ENCODE data around the gene YJEFN3.

DNA sequence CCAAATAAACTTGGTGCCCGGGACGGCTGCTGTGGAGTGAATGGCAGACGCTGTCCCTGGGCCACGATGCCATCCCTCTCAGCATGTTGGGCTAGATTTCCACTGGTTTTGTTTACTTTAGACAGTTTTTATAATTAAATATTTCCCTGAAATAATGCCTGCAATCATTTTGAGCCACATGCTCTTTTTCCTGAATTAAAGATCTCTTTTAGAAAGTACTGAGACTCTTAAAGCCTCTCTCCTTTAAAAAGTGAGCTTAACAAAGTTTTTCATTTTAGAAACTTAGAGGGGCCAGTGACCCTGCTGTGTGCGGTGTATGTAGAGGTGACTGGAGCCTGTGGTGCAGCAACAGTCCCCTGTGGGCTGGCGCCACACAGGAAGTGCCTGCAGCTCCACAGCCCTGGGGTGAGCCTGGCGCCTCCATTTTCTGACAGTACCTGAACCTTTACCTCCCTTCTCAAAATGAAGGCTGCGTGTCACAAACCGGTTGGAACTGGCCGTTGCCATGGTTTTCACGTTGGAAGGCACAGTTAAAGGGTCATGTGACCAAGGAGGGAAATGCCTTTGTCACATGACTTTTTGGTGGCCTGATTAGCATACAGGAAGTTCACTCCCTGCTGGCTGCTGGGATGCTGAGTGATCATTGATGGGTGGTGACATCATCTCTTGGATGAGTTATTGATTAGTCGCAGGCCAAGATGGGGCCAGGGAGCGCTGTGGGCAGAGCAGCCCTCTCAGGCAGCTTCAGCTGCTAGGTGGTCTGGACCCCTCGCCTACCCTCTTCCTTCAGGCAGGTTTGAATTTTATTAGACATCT is 39.6 kb upstream of the YJEFN3 start:
- TF ChIP-seq ZNF24 (tag by site-specific recombination; IDR thresholded peaks at IDR 0.05): no peak
- TF ChIP-seq, protein P1, sequence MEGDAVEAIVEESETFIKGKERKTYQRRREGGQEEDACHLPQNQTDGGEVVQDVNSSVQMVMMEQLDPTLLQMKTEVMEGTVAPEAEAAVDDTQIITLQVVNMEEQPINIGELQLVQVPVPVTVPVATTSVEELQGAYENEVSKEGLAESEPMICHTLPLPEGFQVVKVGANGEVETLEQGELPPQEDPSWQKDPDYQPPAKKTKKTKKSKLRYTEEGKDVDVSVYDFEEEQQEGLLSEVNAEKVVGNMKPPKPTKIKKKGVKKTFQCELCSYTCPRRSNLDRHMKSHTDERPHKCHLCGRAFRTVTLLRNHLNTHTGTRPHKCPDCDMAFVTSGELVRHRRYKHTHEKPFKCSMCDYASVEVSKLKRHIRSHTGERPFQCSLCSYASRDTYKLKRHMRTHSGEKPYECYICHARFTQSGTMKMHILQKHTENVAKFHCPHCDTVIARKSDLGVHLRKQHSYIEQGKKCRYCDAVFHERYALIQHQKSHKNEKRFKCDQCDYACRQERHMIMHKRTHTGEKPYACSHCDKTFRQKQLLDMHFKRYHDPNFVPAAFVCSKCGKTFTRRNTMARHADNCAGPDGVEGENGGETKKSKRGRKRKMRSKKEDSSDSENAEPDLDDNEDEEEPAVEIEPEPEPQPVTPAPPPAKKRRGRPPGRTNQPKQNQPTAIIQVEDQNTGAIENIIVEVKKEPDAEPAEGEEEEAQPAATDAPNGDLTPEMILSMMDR (tag by site-specific recombination; IDR thresholded peaks at IDR 0.05): no peak
- TF ChIP-seq, protein P2, sequence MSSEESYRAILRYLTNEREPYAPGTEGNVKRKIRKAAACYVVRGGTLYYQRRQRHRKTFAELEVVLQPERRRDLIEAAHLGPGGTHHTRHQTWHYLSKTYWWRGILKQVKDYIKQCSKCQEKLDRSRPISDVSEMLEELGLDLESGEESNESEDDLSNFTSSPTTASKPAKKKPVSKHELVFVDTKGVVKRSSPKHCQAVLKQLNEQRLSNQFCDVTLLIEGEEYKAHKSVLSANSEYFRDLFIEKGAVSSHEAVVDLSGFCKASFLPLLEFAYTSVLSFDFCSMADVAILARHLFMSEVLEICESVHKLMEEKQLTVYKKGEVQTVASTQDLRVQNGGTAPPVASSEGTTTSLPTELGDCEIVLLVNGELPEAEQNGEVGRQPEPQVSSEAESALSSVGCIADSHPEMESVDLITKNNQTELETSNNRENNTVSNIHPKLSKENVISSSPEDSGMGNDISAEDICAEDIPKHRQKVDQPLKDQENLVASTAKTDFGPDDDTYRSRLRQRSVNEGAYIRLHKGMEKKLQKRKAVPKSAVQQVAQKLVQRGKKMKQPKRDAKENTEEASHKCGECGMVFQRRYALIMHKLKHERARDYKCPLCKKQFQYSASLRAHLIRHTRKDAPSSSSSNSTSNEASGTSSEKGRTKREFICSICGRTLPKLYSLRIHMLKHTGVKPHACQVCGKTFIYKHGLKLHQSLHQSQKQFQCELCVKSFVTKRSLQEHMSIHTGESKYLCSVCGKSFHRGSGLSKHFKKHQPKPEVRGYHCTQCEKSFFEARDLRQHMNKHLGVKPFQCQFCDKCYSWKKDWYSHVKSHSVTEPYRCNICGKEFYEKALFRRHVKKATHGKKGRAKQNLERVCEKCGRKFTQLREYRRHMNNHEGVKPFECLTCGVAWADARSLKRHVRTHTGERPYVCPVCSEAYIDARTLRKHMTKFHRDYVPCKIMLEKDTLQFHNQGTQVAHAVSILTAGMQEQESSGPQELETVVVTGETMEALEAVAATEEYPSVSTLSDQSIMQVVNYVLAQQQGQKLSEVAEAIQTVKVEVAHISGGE (tag by site-specific recombination; conservative IDR thresholded peaks at IDR 0.05; ENCODE audit: low read depth): no peak
- TF ChIP-seq ZNF138 (tag by site-specific recombination; IDR thresholded peaks at IDR 0.05; ENCODE audit: borderline replicate concordance): no peak
- TF ChIP-seq, protein P3, sequence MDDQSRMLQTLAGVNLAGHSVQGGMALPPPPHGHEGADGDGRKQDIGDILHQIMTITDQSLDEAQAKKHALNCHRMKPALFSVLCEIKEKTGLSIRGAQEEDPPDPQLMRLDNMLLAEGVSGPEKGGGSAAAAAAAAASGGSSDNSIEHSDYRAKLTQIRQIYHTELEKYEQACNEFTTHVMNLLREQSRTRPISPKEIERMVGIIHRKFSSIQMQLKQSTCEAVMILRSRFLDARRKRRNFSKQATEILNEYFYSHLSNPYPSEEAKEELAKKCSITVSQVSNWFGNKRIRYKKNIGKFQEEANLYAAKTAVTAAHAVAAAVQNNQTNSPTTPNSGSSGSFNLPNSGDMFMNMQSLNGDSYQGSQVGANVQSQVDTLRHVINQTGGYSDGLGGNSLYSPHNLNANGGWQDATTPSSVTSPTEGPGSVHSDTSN (CRISPR knock-in tag; IDR thresholded peaks at IDR 0.05): no peak
- TF ChIP-seq ZNF202 (tag by site-specific recombination; IDR thresholded peaks at IDR 0.05; ENCODE audit: borderline replicate concordance): no peak
- no peak for TF ChIP-seq BCL11B (tag by site-specific recombination; IDR thresholded peaks at IDR 0.05; ENCODE audit: low read depth)
- TF ChIP-seq, protein P4, sequence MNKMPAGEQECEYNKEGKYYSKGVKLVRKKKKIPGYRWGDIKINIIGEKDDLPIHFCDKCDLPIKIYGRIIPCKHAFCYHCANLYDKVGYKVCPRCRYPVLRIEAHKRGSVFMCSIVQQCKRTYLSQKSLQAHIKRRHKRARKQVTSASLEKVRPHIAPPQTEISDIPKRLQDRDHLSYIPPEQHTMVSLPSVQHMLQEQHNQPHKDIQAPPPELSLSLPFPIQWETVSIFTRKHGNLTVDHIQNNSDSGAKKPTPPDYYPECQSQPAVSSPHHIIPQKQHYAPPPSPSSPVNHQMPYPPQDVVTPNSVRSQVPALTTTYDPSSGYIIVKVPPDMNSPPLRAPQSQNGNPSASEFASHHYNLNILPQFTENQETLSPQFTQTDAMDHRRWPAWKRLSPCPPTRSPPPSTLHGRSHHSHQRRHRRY (tag by site-specific recombination; IDR thresholded peaks at IDR 0.05): no peak
- TF ChIP-seq, protein P5, sequence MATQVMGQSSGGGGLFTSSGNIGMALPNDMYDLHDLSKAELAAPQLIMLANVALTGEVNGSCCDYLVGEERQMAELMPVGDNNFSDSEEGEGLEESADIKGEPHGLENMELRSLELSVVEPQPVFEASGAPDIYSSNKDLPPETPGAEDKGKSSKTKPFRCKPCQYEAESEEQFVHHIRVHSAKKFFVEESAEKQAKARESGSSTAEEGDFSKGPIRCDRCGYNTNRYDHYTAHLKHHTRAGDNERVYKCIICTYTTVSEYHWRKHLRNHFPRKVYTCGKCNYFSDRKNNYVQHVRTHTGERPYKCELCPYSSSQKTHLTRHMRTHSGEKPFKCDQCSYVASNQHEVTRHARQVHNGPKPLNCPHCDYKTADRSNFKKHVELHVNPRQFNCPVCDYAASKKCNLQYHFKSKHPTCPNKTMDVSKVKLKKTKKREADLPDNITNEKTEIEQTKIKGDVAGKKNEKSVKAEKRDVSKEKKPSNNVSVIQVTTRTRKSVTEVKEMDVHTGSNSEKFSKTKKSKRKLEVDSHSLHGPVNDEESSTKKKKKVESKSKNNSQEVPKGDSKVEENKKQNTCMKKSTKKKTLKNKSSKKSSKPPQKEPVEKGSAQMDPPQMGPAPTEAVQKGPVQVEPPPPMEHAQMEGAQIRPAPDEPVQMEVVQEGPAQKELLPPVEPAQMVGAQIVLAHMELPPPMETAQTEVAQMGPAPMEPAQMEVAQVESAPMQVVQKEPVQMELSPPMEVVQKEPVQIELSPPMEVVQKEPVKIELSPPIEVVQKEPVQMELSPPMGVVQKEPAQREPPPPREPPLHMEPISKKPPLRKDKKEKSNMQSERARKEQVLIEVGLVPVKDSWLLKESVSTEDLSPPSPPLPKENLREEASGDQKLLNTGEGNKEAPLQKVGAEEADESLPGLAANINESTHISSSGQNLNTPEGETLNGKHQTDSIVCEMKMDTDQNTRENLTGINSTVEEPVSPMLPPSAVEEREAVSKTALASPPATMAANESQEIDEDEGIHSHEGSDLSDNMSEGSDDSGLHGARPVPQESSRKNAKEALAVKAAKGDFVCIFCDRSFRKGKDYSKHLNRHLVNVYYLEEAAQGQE (tag by site-specific recombination; IDR thresholded peaks at IDR 0.05): no peak
- TF ChIP-seq ZNF837 (tag by site-specific recombination; IDR thresholded peaks at IDR 0.05): no peak
- TF ChIP-seq, protein P6, sequence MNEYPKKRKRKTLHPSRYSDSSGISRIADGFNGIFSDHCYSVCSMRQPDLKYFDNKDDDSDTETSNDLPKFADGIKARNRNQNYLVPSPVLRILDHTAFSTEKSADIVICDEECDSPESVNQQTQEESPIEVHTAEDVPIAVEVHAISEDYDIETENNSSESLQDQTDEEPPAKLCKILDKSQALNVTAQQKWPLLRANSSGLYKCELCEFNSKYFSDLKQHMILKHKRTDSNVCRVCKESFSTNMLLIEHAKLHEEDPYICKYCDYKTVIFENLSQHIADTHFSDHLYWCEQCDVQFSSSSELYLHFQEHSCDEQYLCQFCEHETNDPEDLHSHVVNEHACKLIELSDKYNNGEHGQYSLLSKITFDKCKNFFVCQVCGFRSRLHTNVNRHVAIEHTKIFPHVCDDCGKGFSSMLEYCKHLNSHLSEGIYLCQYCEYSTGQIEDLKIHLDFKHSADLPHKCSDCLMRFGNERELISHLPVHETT (tag by site-specific recombination; IDR thresholded peaks at IDR 0.05): no peak
- TF ChIP-seq, protein P7, sequence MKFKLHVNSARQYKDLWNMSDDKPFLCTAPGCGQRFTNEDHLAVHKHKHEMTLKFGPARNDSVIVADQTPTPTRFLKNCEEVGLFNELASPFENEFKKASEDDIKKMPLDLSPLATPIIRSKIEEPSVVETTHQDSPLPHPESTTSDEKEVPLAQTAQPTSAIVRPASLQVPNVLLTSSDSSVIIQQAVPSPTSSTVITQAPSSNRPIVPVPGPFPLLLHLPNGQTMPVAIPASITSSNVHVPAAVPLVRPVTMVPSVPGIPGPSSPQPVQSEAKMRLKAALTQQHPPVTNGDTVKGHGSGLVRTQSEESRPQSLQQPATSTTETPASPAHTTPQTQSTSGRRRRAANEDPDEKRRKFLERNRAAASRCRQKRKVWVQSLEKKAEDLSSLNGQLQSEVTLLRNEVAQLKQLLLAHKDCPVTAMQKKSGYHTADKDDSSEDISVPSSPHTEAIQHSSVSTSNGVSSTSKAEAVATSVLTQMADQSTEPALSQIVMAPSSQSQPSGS (tag by site-specific recombination; IDR thresholded peaks at IDR 0.05; ENCODE audit: low read depth): peak; percentile 93
- TF ChIP-seq, protein P8, sequence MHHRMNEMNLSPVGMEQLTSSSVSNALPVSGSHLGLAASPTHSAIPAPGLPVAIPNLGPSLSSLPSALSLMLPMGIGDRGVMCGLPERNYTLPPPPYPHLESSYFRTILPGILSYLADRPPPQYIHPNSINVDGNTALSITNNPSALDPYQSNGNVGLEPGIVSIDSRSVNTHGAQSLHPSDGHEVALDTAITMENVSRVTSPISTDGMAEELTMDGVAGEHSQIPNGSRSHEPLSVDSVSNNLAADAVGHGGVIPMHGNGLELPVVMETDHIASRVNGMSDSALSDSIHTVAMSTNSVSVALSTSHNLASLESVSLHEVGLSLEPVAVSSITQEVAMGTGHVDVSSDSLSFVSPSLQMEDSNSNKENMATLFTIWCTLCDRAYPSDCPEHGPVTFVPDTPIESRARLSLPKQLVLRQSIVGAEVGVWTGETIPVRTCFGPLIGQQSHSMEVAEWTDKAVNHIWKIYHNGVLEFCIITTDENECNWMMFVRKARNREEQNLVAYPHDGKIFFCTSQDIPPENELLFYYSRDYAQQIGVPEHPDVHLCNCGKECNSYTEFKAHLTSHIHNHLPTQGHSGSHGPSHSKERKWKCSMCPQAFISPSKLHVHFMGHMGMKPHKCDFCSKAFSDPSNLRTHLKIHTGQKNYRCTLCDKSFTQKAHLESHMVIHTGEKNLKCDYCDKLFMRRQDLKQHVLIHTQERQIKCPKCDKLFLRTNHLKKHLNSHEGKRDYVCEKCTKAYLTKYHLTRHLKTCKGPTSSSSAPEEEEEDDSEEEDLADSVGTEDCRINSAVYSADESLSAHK (tag by site-specific recombination; IDR thresholded peaks at IDR 0.05): no peak
